Measurements from ENCODE around the gene TCL1A.

DNA sequence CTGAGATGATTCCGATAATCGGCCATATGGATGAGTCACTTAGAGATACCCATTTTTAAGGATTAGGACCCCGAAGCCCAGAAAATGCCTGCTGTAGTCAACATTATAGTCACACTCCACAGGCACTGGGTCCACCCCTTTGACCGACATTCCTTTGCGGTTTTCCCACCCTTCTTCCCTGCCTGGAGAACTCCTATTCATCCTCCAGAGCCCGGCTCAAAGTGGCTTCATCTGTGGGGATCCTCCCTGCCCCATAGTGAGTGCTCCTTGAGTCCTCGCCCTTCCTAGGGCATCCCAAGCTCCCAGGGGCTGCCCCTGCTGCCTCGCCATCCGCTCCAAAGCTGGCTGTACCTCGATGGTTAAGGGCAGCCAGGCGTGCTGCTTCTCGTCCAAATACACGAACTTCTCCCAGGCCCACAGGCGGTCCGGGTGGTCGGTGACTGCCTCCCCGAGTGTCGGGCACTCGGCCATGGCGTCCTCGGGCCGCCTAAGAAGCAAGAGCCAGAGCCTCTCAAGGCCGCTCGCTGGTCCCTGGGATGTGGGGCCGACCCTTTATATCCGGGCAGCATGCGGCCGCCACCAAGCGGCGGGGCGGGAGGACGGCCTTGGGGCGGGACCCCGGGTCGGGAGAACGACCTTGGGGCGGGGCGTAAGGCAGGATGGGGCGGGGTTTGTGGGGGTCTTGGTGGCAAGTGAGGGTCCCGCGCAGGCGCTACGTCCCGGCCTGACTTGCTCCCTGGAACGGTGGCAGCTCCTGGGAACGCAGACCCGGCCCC, at the start of gene TCL1A:
- TF ChIP-seq, protein P1, sequence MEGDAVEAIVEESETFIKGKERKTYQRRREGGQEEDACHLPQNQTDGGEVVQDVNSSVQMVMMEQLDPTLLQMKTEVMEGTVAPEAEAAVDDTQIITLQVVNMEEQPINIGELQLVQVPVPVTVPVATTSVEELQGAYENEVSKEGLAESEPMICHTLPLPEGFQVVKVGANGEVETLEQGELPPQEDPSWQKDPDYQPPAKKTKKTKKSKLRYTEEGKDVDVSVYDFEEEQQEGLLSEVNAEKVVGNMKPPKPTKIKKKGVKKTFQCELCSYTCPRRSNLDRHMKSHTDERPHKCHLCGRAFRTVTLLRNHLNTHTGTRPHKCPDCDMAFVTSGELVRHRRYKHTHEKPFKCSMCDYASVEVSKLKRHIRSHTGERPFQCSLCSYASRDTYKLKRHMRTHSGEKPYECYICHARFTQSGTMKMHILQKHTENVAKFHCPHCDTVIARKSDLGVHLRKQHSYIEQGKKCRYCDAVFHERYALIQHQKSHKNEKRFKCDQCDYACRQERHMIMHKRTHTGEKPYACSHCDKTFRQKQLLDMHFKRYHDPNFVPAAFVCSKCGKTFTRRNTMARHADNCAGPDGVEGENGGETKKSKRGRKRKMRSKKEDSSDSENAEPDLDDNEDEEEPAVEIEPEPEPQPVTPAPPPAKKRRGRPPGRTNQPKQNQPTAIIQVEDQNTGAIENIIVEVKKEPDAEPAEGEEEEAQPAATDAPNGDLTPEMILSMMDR (IDR thresholded peaks at IDR 0.05; ENCODE audit: low read depth, low read length, missing input control), result no peak
- TF ChIP-seq, protein P2, sequence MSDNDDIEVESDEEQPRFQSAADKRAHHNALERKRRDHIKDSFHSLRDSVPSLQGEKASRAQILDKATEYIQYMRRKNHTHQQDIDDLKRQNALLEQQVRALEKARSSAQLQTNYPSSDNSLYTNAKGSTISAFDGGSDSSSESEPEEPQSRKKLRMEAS (IDR thresholded peaks at IDR 0.05), result no peak
- TF ChIP-seq GABPA (IDR thresholded peaks at IDR 0.05 in 1 of 2, conservative IDR thresholded peaks at IDR 0.05 in 1 of 2) (no peak), NR2F2 (IDR thresholded peaks at IDR 0.05) (no peak), YY1 (IDR thresholded peaks at IDR 0.05) (no peak), EGR1 (IDR thresholded peaks at IDR 0.05; ENCODE audit: low read depth in 2 of 2) (no peak), RXRA (IDR thresholded peaks at IDR 0.05) (no peak)
- TF ChIP-seq, protein P3, sequence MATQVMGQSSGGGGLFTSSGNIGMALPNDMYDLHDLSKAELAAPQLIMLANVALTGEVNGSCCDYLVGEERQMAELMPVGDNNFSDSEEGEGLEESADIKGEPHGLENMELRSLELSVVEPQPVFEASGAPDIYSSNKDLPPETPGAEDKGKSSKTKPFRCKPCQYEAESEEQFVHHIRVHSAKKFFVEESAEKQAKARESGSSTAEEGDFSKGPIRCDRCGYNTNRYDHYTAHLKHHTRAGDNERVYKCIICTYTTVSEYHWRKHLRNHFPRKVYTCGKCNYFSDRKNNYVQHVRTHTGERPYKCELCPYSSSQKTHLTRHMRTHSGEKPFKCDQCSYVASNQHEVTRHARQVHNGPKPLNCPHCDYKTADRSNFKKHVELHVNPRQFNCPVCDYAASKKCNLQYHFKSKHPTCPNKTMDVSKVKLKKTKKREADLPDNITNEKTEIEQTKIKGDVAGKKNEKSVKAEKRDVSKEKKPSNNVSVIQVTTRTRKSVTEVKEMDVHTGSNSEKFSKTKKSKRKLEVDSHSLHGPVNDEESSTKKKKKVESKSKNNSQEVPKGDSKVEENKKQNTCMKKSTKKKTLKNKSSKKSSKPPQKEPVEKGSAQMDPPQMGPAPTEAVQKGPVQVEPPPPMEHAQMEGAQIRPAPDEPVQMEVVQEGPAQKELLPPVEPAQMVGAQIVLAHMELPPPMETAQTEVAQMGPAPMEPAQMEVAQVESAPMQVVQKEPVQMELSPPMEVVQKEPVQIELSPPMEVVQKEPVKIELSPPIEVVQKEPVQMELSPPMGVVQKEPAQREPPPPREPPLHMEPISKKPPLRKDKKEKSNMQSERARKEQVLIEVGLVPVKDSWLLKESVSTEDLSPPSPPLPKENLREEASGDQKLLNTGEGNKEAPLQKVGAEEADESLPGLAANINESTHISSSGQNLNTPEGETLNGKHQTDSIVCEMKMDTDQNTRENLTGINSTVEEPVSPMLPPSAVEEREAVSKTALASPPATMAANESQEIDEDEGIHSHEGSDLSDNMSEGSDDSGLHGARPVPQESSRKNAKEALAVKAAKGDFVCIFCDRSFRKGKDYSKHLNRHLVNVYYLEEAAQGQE (IDR thresholded peaks at IDR 0.05), result no peak

Measured in liver (tissue), 3 donors.